ENCODE results near the gene SIX3.

Gene SIX3

GRCh38 chr2:44942304-44943030 lies 965 bp downstream of the SIX3 start:
- H3K4me3 ChIP-seq (ENCODE audit: low read length): peak overlapping the region; percentile 35
- no peak overlapping the region for H2AFZ ChIP-seq (ENCODE audit: low read depth, low read length)
- H3K9me3 ChIP-seq (ENCODE audit: low read length): peaks cover 4% of the 10 kb centered on the region
- no peaks in the 10 kb centered on the region for H3K36me3 ChIP-seq (ENCODE audit: insufficient read depth, low read length)
- peaks cover 96% of the 10 kb centered on the region for H3K27me3 ChIP-seq (ENCODE audit: insufficient read depth, low read length)
- H3K4me1 ChIP-seq (ENCODE audit: insufficient read depth, low read length): peaks cover 43% of the 10 kb centered on the region

GRCh38 chr2:44943031-44943692 lies 1.7 kb downstream of the SIX3 start:
- Histone ChIP-seq H3K27me3 (ENCODE audit: insufficient read depth, low read length) (peaks cover 96% of the 10 kb centered on the region), H3K9me3 (ENCODE audit: low read length) (peaks cover 4% of the 10 kb centered on the region), H3K4me1 (ENCODE audit: insufficient read depth, low read length) (peaks cover 39% of the 10 kb centered on the region), H3K36me3 (ENCODE audit: insufficient read depth, low read length) (no peaks in the 10 kb centered on the region), H2AFZ (ENCODE audit: low read depth, low read length) (no peak overlapping the region), H3K4me3 (ENCODE audit: low read length) (peak overlapping the region; percentile 35)

- Histone ChIP-seq H2AFZ (ENCODE audit: low read depth, low read length) (no peak overlapping the region), H3K9me3 (ENCODE audit: low read length) (peaks cover 4% of the 10 kb centered on the region), H3K4me3 (ENCODE audit: low read length) (peak overlapping the region; percentile 35), H3K27me3 (ENCODE audit: insufficient read depth, low read length) (peaks cover 94% of the 10 kb centered on the region), H3K36me3 (ENCODE audit: insufficient read depth, low read length) (no peaks in the 10 kb centered on the region), H3K4me1 (ENCODE audit: insufficient read depth, low read length) (peaks cover 34% of the 10 kb centered on the region)
Observed at GRCh38 chr2:44943693-44944101, 2.2 kb downstream of the SIX3 start.

GRCh38 chr2:44944102-44944951 lies 2.8 kb downstream of the SIX3 start:
- Histone ChIP-seq H3K36me3 (ENCODE audit: insufficient read depth, low read length) (no peaks in the 10 kb centered on the region), H3K4me3 (ENCODE audit: low read length) (peak overlapping the region; percentile 35), H2AFZ (ENCODE audit: low read depth, low read length) (no peak overlapping the region), H3K4me1 (ENCODE audit: insufficient read depth, low read length) (peaks cover 36% of the 10 kb centered on the region), H3K27me3 (ENCODE audit: insufficient read depth, low read length) (peaks cover 94% of the 10 kb centered on the region), H3K9me3 (ENCODE audit: low read length) (peaks cover 4% of the 10 kb centered on the region)

- H3K4me1 ChIP-seq (ENCODE audit: insufficient read depth, low read length): peaks cover 37% of the 10 kb centered on the region
- no peak overlapping the region for H3K4me3 ChIP-seq (ENCODE audit: low read length)
- H3K27me3 ChIP-seq (ENCODE audit: insufficient read depth, low read length): peaks cover 87% of the 10 kb centered on the region
- no peaks in the 10 kb centered on the region for H3K36me3 ChIP-seq (ENCODE audit: insufficient read depth, low read length)
- H3K9me3 ChIP-seq (ENCODE audit: low read length): peaks cover 4% of the 10 kb centered on the region
- H2AFZ ChIP-seq (ENCODE audit: low read depth, low read length): no peak overlapping the region
Observed at GRCh38 chr2:44944952-44945612, 3.6 kb downstream of the SIX3 start.

GRCh38 chr2:44945676-44946371 lies 4.3 kb downstream of the SIX3 start:
- no peaks in the 10 kb centered on the region for H3K36me3 ChIP-seq (ENCODE audit: insufficient read depth, low read length)

GRCh38 chr2:44946372-44947027 lies 5.0 kb downstream of the SIX3 start:
- Histone ChIP-seq H3K27me3 (ENCODE audit: insufficient read depth, low read length) (peaks cover 77% of the 10 kb centered on the region), H3K4me3 (ENCODE audit: low read length) (no peak overlapping the region), H3K9me3 (ENCODE audit: low read length) (peaks cover 4% of the 10 kb centered on the region), H2AFZ (ENCODE audit: low read depth, low read length) (no peak overlapping the region), H3K4me1 (ENCODE audit: insufficient read depth, low read length) (peaks cover 35% of the 10 kb centered on the region), H3K36me3 (ENCODE audit: insufficient read depth, low read length) (no peaks in the 10 kb centered on the region)

More at GRCh38 chr2:44945676-44946371, 4.3 kb downstream of the SIX3 start:
- H3K9me3 ChIP-seq (ENCODE audit: low read length): peaks cover 4% of the 10 kb centered on the region
- H3K4me1 ChIP-seq (ENCODE audit: insufficient read depth, low read length): peaks cover 41% of the 10 kb centered on the region
- H3K27me3 ChIP-seq (ENCODE audit: insufficient read depth, low read length): peaks cover 83% of the 10 kb centered on the region
- no peak overlapping the region for H3K4me3 ChIP-seq (ENCODE audit: low read length)
- no peak overlapping the region for H2AFZ ChIP-seq (ENCODE audit: low read depth, low read length)

GRCh38 chr2:44947028-44947375 lies 5.5 kb downstream of the SIX3 start:
- Histone ChIP-seq H3K27me3 (ENCODE audit: insufficient read depth, low read length) (peaks cover 72% of the 10 kb centered on the region), H3K4me3 (ENCODE audit: low read length) (no peak overlapping the region), H3K4me1 (ENCODE audit: insufficient read depth, low read length) (peaks cover 30% of the 10 kb centered on the region), H3K9me3 (ENCODE audit: low read length) (peaks cover 4% of the 10 kb centered on the region), H3K36me3 (ENCODE audit: insufficient read depth, low read length) (no peaks in the 10 kb centered on the region), H2AFZ (ENCODE audit: low read depth, low read length) (no peak overlapping the region)

GRCh38 chr2:44948565-44949328 lies 7.2 kb downstream of the SIX3 start:
- Histone ChIP-seq H3K4me1 (ENCODE audit: insufficient read depth, low read length) (peaks cover 25% of the 10 kb centered on the region), H2AFZ (ENCODE audit: low read depth, low read length) (peak overlapping the region; percentile 46), H3K36me3 (ENCODE audit: insufficient read depth, low read length) (no peaks in the 10 kb centered on the region), H3K9me3 (ENCODE audit: low read length) (peaks cover 4% of the 10 kb centered on the region), H3K4me3 (ENCODE audit: low read length) (peak overlapping the region; percentile 37), H3K27me3 (ENCODE audit: insufficient read depth, low read length) (peaks cover 69% of the 10 kb centered on the region)

GRCh38 chr2:44949329-44950151 lies 8.0 kb downstream of the SIX3 start:
- H3K4me1 ChIP-seq (ENCODE audit: insufficient read depth, low read length): peaks cover 24% of the 10 kb centered on the region
- peaks cover 4% of the 10 kb centered on the region for H3K9me3 ChIP-seq (ENCODE audit: low read length)
- H2AFZ ChIP-seq (ENCODE audit: low read depth, low read length): peak overlapping the region; percentile 46
- H3K27me3 ChIP-seq (ENCODE audit: insufficient read depth, low read length): peaks cover 68% of the 10 kb centered on the region
- peak overlapping the region; percentile 37 for H3K4me3 ChIP-seq (ENCODE audit: low read length)
- no peaks in the 10 kb centered on the region for H3K36me3 ChIP-seq (ENCODE audit: insufficient read depth, low read length)

- no peaks in the 10 kb centered on the region for H3K36me3 ChIP-seq (ENCODE audit: insufficient read depth, low read length)
- peaks cover 4% of the 10 kb centered on the region for H3K9me3 ChIP-seq (ENCODE audit: low read length)
- H3K4me1 ChIP-seq (ENCODE audit: insufficient read depth, low read length): peaks cover 32% of the 10 kb centered on the region
- H2AFZ ChIP-seq (ENCODE audit: low read depth, low read length): no peak overlapping the region
- H3K27me3 ChIP-seq (ENCODE audit: insufficient read depth, low read length): peaks cover 66% of the 10 kb centered on the region
- H3K4me3 ChIP-seq (ENCODE audit: low read length): no peak overlapping the region
Observed at GRCh38 chr2:44950646-44951045, 9.1 kb downstream of the SIX3 start.
